Urothelium cell line (cell line): ENCODE results near the gene SPACA4.
A peak's percentile ranks its signal among the peaks of the same experiment; 100 is the strongest.
"Not testable (repeated sequence)": the region's sequence is repeated elsewhere in the genome, so short reads cannot be mapped to it uniquely, and the experiment has no call there.

Source experiments
- DNase-seq: peaks from one replicate; pipeline ENCODE4 v3.0.0; 2011; ENCODE audit warnings: low spot score, mixed read lengths
- FAIRE-seq: peaks from 2 replicates; lab custom pipeline; 2011; peaks lifted over from hg19 to GRCh38; lab: Jason Lieb, UNC

The SPACA4 gene

GRCh38 chr19:48606463-48607358, at the start of gene SPACA4:
Gene SPACA4, plus strand, starts transcription at chr19:48606742. Its CDS starts 237 bp downstream, at chr19:48606979.
- FAIRE-seq = no peak
- DNase-seq = no peak

GRCh38 chr19:48556825-48557224, 49.7 kb upstream of the SPACA4 start:
- no peak for FAIRE-seq
- no peak for DNase-seq

GRCh38 chr19:48558018-48558684, 48.4 kb upstream of the SPACA4 start:
- DNase-seq (peak; percentile 63), FAIRE-seq (no peak)

GRCh38 chr19:48560095-48560530, 46.4 kb upstream of the SPACA4 start:
- DNase-seq (no peak), FAIRE-seq (no peak)

- DNase-seq (no peak), FAIRE-seq (no peak)
Observed at GRCh38 chr19:48561412-48561811, 45.1 kb upstream of the SPACA4 start.

- DNase-seq (no peak), FAIRE-seq (no peak)
Observed at GRCh38 chr19:48565090-48565489, 41.5 kb upstream of the SPACA4 start.

GRCh38 chr19:48568345-48568886, 38.1 kb upstream of the SPACA4 start:
- FAIRE-seq (peak; percentile 78), DNase-seq (peak; percentile 92)

- DNase-seq = no peak
- no peak for FAIRE-seq
Observed at GRCh38 chr19:48569814-48570213, 36.7 kb upstream of the SPACA4 start.

GRCh38 chr19:48571378-48572162, 35.0 kb upstream of the SPACA4 start:
- no peak for FAIRE-seq
- no peak for DNase-seq

- DNase-seq = no peak
- no peak for FAIRE-seq
Observed at GRCh38 chr19:48573163-48573505, 33.4 kb upstream of the SPACA4 start.

- DNase-seq = no peak
- no peak for FAIRE-seq
Observed at GRCh38 chr19:48575931-48576622, 30.5 kb upstream of the SPACA4 start.

- DNase-seq, FAIRE-seq: not testable (repeated sequence)
Observed at GRCh38 chr19:48577908-48578307, 28.6 kb upstream of the SPACA4 start.

GRCh38 chr19:48578891-48579290, 27.7 kb upstream of the SPACA4 start:
- FAIRE-seq = no peak
- DNase-seq = no peak

- FAIRE-seq (no peak), DNase-seq (no peak)
Observed at GRCh38 chr19:48582168-48582567, 24.4 kb upstream of the SPACA4 start.

- DNase-seq = no peak
- FAIRE-seq = no peak
Observed at GRCh38 chr19:48587387-48587786, 19.2 kb upstream of the SPACA4 start.

- FAIRE-seq = no peak
- DNase-seq = peak; percentile 91
Observed at GRCh38 chr19:48588670-48589401, 17.7 kb upstream of the SPACA4 start.

- FAIRE-seq (no peak), DNase-seq (no peak)
Observed at GRCh38 chr19:48591021-48591420, 15.5 kb upstream of the SPACA4 start.

- FAIRE-seq (no peak), DNase-seq (no peak)
Observed at GRCh38 chr19:48595171-48595570, 11.4 kb upstream of the SPACA4 start.

GRCh38 chr19:48595833-48596232, 10.7 kb upstream of the SPACA4 start:
- no peak for FAIRE-seq
- no peak for DNase-seq

- DNase-seq = no peak
- no peak for FAIRE-seq
Observed at GRCh38 chr19:48596237-48596636, 10.3 kb upstream of the SPACA4 start.
